Central memory CD8-positive, alpha-beta T cell (primary cell): ENCODE data around the gene PLLP.

Experiments used
- ATAC-seq: fragments of 150-1000 bp; cut with Tn5 transposase; replicated peaks from 2 replicates; pipeline ENCODE4 v1.10.0; 2022; ENCODE audit warnings: mild to moderate bottlenecking, moderate FRiP score, moderate number of reproducible peaks; ENCODE audit not compliant: poor library complexity, severe bottlenecking; ENCODE audit errors: extremely low read depth
- DNase-seq, 2 donors: peaks; one replicate each; pipeline ENCODE4 v3.0.0; 2021; ENCODE audit warnings: low spot score in 2 of 2
- H3K27ac Mint-ChIP-seq: one replicate; pipeline ENCODE4 v1.8.0; 2022; ENCODE audit warnings: low read depth, mild to moderate bottlenecking, moderate library complexity, mixed read lengths
- H3K27me3 Mint-ChIP-seq: one replicate; pipeline ENCODE4 v1.8.0; 2022; ENCODE audit warnings: mixed read lengths
- H3K36me3 Mint-ChIP-seq: one replicate; pipeline ENCODE4 v1.8.0; 2022; ENCODE audit warnings: mild to moderate bottlenecking, moderate library complexity, mixed read lengths; ENCODE audit not compliant: insufficient read depth
- H3K4me1 Mint-ChIP-seq: one replicate; pipeline ENCODE4 v1.8.0; 2022; ENCODE audit warnings: mixed read lengths
- H3K4me3 Mint-ChIP-seq: one replicate; pipeline ENCODE4 v1.8.0; 2022; ENCODE audit warnings: mild to moderate bottlenecking, moderate library complexity, mixed read lengths
- H3K9me3 Mint-ChIP-seq: one replicate; pipeline ENCODE4 v1.8.0; 2022; ENCODE audit warnings: mixed read lengths

The PLLP gene

DNA sequence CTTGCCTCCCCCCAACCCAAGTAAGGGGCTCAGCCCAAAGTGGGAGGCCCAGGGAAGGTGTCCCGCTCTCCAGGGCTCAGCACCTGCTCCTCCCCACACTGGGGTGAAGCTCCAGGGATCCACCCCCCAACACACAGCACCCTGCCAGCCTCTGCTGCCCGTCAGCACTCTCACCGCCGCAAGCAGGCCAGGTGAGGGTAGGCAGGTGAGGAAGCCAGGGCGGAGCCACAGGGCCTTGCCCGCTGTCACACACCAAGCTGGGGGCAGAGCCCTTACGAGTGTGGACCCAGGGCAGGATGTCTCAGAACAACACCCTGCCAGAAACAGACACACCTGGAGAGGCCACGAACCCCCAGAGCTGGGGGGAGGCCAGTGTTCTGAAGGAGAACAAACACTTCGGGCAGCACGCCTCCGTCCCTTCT is 19.5 kb downstream of the PLLP start:
- H3K4me1 Mint-ChIP-seq = peaks cover 21% of the 10 kb centered on the region
- ATAC-seq (no peak), DNase-seq (no peak)
- no peak overlapping the region for H3K4me3 Mint-ChIP-seq
- no peaks in the 10 kb centered on the region for H3K36me3 Mint-ChIP-seq
- H3K27me3 Mint-ChIP-seq = no peaks in the 10 kb centered on the region
- H3K27ac Mint-ChIP-seq = no peak overlapping the region
- no peaks in the 10 kb centered on the region for H3K9me3 Mint-ChIP-seq

DNA sequence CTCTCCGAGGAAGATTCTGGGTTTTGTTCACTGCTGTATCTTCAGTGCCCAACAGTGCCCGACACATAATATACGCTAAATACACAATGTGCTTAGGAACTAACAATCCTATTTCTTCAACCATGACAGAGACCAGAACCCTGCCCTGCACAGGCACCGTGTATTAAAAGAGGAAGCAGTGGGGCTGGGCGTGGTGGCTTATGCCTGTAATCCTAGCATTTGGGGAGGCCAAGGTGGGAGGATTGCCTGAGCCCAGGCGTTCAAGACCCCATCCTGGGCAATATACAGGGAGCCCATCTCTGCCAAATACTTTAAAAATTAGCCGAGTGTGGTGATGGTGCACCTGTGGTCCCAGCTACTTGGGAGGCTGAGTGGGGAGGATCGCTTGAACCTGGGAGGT is 20.1 kb downstream of the PLLP start:
- Mint-ChIP-seq H3K27me3 (no peaks in the 10 kb centered on the region), H3K27ac (no peak overlapping the region), H3K36me3 (no peaks in the 10 kb centered on the region), H3K4me1 (peaks cover 21% of the 10 kb centered on the region), H3K9me3 (no peaks in the 10 kb centered on the region), H3K4me3 (no peak overlapping the region)
- ATAC-seq (no peak), DNase-seq (no peak)

- Mint-ChIP-seq H3K27ac (no peak overlapping the region), H3K4me1 (peaks cover 21% of the 10 kb centered on the region), H3K4me3 (no peak overlapping the region), H3K27me3 (no peaks in the 10 kb centered on the region), H3K9me3 (no peaks in the 10 kb centered on the region), H3K36me3 (no peaks in the 10 kb centered on the region)
- ATAC-seq = no peak
- no peak for DNase-seq
Observed at GRCh38 chr16:57263541-57264351, 20.7 kb downstream of the PLLP start.

DNA sequence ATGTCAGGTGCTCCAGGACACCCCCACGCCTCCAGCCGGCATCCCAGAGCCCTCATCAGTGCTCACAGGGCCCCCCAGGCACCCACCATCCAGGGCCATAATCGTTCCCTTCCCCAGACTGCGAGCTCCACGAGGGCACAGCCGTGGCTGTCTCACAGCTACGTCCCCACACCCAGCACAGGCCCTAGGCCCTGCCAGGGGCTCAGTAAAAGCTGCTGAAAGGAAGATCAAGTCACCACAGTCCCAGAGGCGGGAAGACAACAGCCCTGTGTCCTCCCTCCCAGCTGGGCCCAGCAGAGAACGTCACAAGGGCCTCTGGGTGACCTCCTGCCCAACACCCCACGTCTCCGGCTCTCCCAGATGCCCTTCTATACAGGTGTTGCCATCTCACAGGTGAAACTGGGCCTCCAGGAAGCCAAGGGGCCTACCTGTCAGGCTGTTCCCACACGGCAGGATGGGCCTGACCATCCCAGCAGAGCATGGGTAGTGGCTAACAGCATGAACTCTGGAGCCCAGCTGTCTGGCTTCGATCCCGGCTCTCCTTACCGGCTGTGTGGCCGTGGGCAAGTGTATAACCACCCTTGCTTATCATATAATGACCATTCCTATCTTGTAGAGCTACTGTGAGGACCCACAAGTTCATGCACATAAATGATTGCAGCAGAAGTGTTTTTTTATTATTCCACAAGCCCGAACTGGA is 21.5 kb downstream of the PLLP start:
- no peak overlapping the region for H3K27ac Mint-ChIP-seq
- peaks cover 21% of the 10 kb centered on the region for H3K4me1 Mint-ChIP-seq
- DNase-seq (no peak), ATAC-seq (no peak)
- no peaks in the 10 kb centered on the region for H3K9me3 Mint-ChIP-seq
- H3K4me3 Mint-ChIP-seq = no peak overlapping the region
- H3K27me3 Mint-ChIP-seq = no peaks in the 10 kb centered on the region
- no peaks in the 10 kb centered on the region for H3K36me3 Mint-ChIP-seq

DNA sequence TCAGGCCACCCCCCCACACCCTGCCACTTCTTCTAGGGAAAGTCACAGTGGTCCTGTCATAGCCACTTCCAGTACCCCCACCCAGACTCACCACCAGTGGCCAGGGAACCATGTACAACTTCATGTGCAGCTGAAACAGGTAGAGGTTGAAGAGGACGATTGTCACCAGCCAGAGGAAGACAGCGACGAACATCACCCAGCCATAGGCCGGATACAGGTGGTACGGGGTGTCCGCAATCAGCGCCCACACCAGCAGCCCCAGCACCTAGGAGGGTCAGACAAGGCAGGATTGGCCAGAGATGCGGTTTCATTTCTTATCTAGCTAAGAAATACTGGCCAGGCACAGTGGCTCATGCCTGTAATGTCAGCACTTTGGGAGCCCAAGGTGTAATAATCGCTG is 22.7 kb downstream of the PLLP start:
- no peaks in the 10 kb centered on the region for H3K27me3 Mint-ChIP-seq
- no peaks in the 10 kb centered on the region for H3K9me3 Mint-ChIP-seq
- DNase-seq (no peak), ATAC-seq (no peak)
- H3K36me3 Mint-ChIP-seq = peaks cover 2% of the 10 kb centered on the region
- H3K4me3 Mint-ChIP-seq = no peak overlapping the region
- H3K27ac Mint-ChIP-seq = no peak overlapping the region
- H3K4me1 Mint-ChIP-seq = peaks cover 15% of the 10 kb centered on the region

- Mint-ChIP-seq H3K27me3 (no peaks in the 10 kb centered on the region), H3K27ac (peak overlapping the region; percentile 27), H3K4me3 (peak overlapping the region; percentile 18), H3K36me3 (peaks cover 4% of the 10 kb centered on the region), H3K9me3 (no peaks in the 10 kb centered on the region), H3K4me1 (peaks cover 12% of the 10 kb centered on the region)
- ATAC-seq (peak; percentile 40), DNase-seq (no peak)
Observed at GRCh38 chr16:57260294-57260929, 24.1 kb downstream of the PLLP start.

- no peaks in the 10 kb centered on the region for H3K9me3 Mint-ChIP-seq
- H3K27ac Mint-ChIP-seq = no peak overlapping the region
- no peaks in the 10 kb centered on the region for H3K27me3 Mint-ChIP-seq
- DNase-seq (no peak), ATAC-seq (no peak)
- no peak overlapping the region for H3K4me3 Mint-ChIP-seq
- peaks cover 12% of the 10 kb centered on the region for H3K4me1 Mint-ChIP-seq
- peaks cover 6% of the 10 kb centered on the region for H3K36me3 Mint-ChIP-seq
Observed at GRCh38 chr16:57258910-57259475, 25.5 kb downstream of the PLLP start.

- Mint-ChIP-seq H3K9me3 (no peaks in the 10 kb centered on the region), H3K4me1 (peaks cover 12% of the 10 kb centered on the region), H3K27me3 (no peaks in the 10 kb centered on the region), H3K36me3 (peaks cover 9% of the 10 kb centered on the region), H3K4me3 (no peak overlapping the region), H3K27ac (no peak overlapping the region)
- DNase-seq = no peak
- ATAC-seq = no peak
Observed at GRCh38 chr16:57258226-57258909, 26.1 kb downstream of the PLLP start.

GRCh38 chr16:57257455-57258070 is 26.9 kb downstream of the PLLP start:
- H3K9me3 Mint-ChIP-seq = no peaks in the 10 kb centered on the region
- H3K4me1 Mint-ChIP-seq = peaks cover 12% of the 10 kb centered on the region
- no peaks in the 10 kb centered on the region for H3K27me3 Mint-ChIP-seq
- H3K27ac Mint-ChIP-seq = no peak overlapping the region
- DNase-seq (no peak), ATAC-seq (no peak)
- H3K36me3 Mint-ChIP-seq = peaks cover 14% of the 10 kb centered on the region
- no peak overlapping the region for H3K4me3 Mint-ChIP-seq

DNA sequence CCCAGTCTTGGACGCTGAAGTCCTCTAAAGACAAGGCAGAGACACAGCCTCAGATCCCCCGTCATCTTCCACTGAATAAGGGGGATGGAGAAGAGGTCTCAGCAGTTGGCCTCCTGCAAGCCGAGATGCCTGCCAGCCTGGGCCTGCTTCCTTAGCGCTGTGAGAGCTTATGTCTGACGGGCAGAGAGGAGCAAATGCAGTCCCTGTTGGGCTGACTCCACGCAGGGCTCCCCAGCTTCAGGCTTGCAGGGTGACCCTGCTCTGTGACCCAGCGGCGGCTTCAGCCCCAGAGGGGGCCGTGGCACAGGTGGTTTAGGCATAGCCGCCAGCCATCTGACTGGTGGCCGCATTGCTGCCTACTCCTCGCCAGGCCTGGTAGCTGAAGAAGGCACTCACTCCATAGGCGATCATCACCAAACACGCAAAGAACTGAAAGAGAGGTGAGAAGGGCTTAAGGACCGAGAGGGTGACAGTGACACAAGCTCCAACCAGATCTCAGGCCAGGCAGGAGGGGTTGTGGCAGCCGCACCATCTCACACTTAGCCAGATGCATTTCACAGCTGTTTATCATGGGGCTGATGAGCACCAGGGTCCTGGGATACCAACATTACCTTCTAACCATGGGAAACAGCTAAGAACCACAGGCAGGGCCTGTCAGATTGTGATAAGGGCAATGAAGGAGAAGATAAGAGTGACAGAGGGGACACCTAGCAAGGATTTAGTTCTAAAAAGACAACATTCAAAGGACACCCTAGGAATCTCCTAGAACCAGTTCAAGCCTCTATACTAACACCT is 27.7 kb downstream of the PLLP start:
- ATAC-seq (no peak), DNase-seq (no peak)
- Mint-ChIP-seq H3K9me3 (no peaks in the 10 kb centered on the region), H3K4me1 (peaks cover 17% of the 10 kb centered on the region), H3K36me3 (peaks cover 21% of the 10 kb centered on the region), H3K4me3 (no peak overlapping the region), H3K27me3 (no peaks in the 10 kb centered on the region), H3K27ac (no peak overlapping the region)

DNA sequence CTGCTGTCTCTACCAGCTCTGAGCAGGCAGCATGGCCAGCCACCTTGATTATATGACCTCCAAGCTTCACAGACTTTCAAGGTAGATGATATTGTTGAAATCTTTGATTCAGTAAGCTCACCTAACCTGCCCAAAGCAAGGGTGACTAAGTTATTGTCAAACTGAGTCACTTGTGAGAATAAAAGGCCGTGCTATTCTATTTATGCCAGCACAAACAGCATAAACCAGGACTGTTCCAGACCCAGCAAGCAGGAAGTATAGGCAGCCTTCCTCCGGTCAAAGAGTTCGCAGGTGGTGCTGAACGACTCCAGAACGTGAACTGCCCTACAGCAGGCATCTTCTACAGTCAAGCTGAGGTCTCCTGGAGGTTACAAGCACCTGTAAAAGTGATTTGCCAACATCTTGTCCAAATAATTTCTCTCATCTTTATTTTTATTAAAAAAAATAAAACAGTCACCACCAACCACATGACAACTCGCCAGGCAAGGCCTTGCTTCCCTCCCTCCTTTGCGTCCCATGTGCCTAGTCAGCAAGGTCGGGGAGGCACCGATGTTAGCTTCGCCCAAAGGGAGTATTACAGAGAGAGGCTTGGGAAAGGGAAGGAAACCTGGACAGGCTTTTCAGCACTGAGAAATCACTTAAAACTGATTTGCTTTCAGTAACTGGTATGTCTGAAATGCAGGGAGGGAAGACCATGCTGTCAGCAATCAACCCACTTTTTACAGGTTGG is 28.6 kb downstream of the PLLP start:
- H3K9me3 Mint-ChIP-seq = no peaks in the 10 kb centered on the region
- no peaks in the 10 kb centered on the region for H3K27me3 Mint-ChIP-seq
- DNase-seq = no peak
- no peak overlapping the region for H3K4me3 Mint-ChIP-seq
- H3K27ac Mint-ChIP-seq = no peak overlapping the region
- peaks cover 17% of the 10 kb centered on the region for H3K4me1 Mint-ChIP-seq
- ATAC-seq = no peak
- H3K36me3 Mint-ChIP-seq = peaks cover 25% of the 10 kb centered on the region
